GM23338 (cell line): ENCODE data around the gene C19orf47. TPM values are rescaled to one million over a fixed set of nuclear protein-coding genes. Genes with fewer than 3 reads are reported as not detected.

Experiments
- ATAC-seq: fragments of 200-7000 bp; cut with Tn5 transposase; 3 replicates; pipeline ENCODE4 v1.9.1; 2020
- DNase-seq: peaks from one replicate; pipeline ENCODE4 v3.0.0-alpha.2; 2015; ENCODE audit warnings: low spot score
- H2AFZ ChIP-seq: fragments of 200-600 bp; sonication (generic); 2 replicates; pipeline ENCODE4 v1.8.0; 2016; ENCODE audit warnings: antibody characterized with exemption, mild to moderate bottlenecking, moderate library complexity
- H3F3A ChIP-seq: fragments of 200-600 bp; sonication (generic); replicated peaks from 2 replicates; pipeline ENCODE4 v1.8.0; 2017; ENCODE audit warnings: antibody characterized with exemption, mixed run types, low read depth
- H3K27ac ChIP-seq: fragments of 200-600 bp; sonication (generic); 2 replicates; pipeline ENCODE4 v1.6.1; 2016; ENCODE audit warnings: low read depth
- H3K27me3 ChIP-seq: fragments of 200-600 bp; sonication (generic); 2 replicates; pipeline ENCODE4 v1.8.0; 2016; ENCODE audit warnings: mild to moderate bottlenecking, mixed run types, moderate library complexity; ENCODE audit not compliant: insufficient read depth
- H3K36me3 ChIP-seq: fragments of 200-600 bp; sonication (generic); 2 replicates; pipeline ENCODE4 v1.8.0; 2016; ENCODE audit warnings: mild to moderate bottlenecking; ENCODE audit not compliant: insufficient read depth
- H3K4me1 ChIP-seq: fragments of 200-600 bp; sonication (generic); 2 replicates; pipeline ENCODE4 v1.8.0; 2016; ENCODE audit warnings: mild to moderate bottlenecking, moderate library complexity; ENCODE audit not compliant: insufficient read depth
- H3K4me2 ChIP-seq: fragments of 200-600 bp; sonication (generic); 2 replicates; pipeline ENCODE4 v1.7.1; 2017; ENCODE audit warnings: mixed run types
- H3K4me3 ChIP-seq: fragments of 200-600 bp; sonication (generic); 2 replicates; pipeline ENCODE4 v1.6.1; 2016; ENCODE audit warnings: mixed run types
- H3K79me2 ChIP-seq: fragments of 200-600 bp; sonication (generic); replicated peaks from 2 replicates; pipeline ENCODE4 v1.8.0; 2017; ENCODE audit warnings: mild to moderate bottlenecking; ENCODE audit not compliant: insufficient read depth
- H3K9me2 ChIP-seq: fragments of 200-600 bp; sonication (generic); 2 replicates; pipeline ENCODE4 v1.8.0; 2017; ENCODE audit not compliant: insufficient read depth
- H4K20me1 ChIP-seq: fragments of 200-600 bp; sonication (generic); replicated peaks from 2 replicates; pipeline ENCODE4 v1.8.0; 2017; ENCODE audit warnings: mild to moderate bottlenecking; ENCODE audit not compliant: insufficient read depth
- H3K27ac Mint-ChIP-seq: 2 replicates; pipeline ENCODE4 v1.8.0; 2020; ENCODE audit warnings: inconsistent platforms, mild to moderate bottlenecking, moderate library complexity, mixed read lengths
- H3K27me3 Mint-ChIP-seq: 3 replicates; pipeline ENCODE4 v1.8.0; 2022; ENCODE audit warnings: low read depth, mild to moderate bottlenecking, moderate library complexity, mixed read lengths, inconsistent platforms; ENCODE audit not compliant: insufficient read depth, poor library complexity
- H3K36me3 Mint-ChIP-seq: 3 replicates; pipeline ENCODE4 v1.8.0; 2021; ENCODE audit warnings: low read depth, mild to moderate bottlenecking, inconsistent platforms, moderate library complexity, mixed read lengths
- H3K4me1 Mint-ChIP-seq: 3 replicates; pipeline ENCODE4 v1.8.0; 2020; ENCODE audit warnings: mild to moderate bottlenecking, inconsistent platforms, mixed read lengths
- H3K4me3 Mint-ChIP-seq: 3 replicates; pipeline ENCODE4 v1.8.0; 2021; ENCODE audit warnings: moderate library complexity, mild to moderate bottlenecking, inconsistent platforms, mixed read lengths
- H3K9me3 Mint-ChIP-seq: 3 replicates; pipeline ENCODE4 v1.8.0; 2020; ENCODE audit warnings: moderate library complexity, mild to moderate bottlenecking, inconsistent platforms, mixed read lengths
- CREB1 ChIP-seq: fragments of 250-450 bp; sonication (Bioruptor Pico); IDR thresholded peaks from 2 replicates; pipeline ENCODE4 v1.5.0; 2020; ENCODE audit warnings: low read depth, mild to moderate bottlenecking, moderate library complexity
- EZH2 ChIP-seq: fragments of 200-600 bp; sonication (generic); IDR thresholded peaks from one replicate; pipeline ENCODE4 v1.8.0; 2017; ENCODE audit warnings: antibody characterized with exemption, mild to moderate bottlenecking, low read depth; ENCODE audit not compliant: unreplicated experiment
- EZH2phosphoT487 ChIP-seq: fragments of 200-600 bp; sonication (generic); IDR thresholded peaks from one replicate; pipeline ENCODE4 v1.8.1; 2018; ENCODE audit warnings: antibody characterized with exemption; ENCODE audit not compliant: unreplicated experiment
- NANOG ChIP-seq: IDR thresholded peaks from 2 replicates; pipeline ENCODE4 v1.6.1; 2016; ENCODE audit warnings: antibody characterized with exemption, borderline replicate concordance
- REST ChIP-seq: IDR thresholded peaks from one replicate; pipeline ENCODE4 v1.6.1; 2018; ENCODE audit warnings: antibody characterized with exemption; ENCODE audit not compliant: unreplicated experiment
- ZNF114 ChIP-seq: fragments of 250-450 bp; sonication (Bioruptor Pico); IDR thresholded peaks from 2 replicates; pipeline ENCODE4 v1.5.0; 2020; ENCODE audit warnings: mild to moderate bottlenecking, moderate library complexity
- ZNF462 ChIP-seq: fragments of 250-450 bp; sonication (Bioruptor Pico); IDR thresholded peaks from 2 replicates; pipeline ENCODE4 v1.5.0; 2020; ENCODE audit warnings: mild to moderate bottlenecking, moderate library complexity
- polyA plus RNA-seq: library from polyadenylated mRNA; unstranded; fragments of >200 nt; fragmentation: Nextera tagmentation; extraction: Ambion mirVana; gene quantifications from 2 replicates; pipeline ENCODE4 v1.2.1, GENCODE V29; 2016
- total RNA-seq: library from RNA; depleted of rRNA; stranded (reverse); fragments of >200 nt; shearing (Covaris generic); gene quantifications from 2 replicates; pipeline ENCODE4 v1.2.3, GENCODE V29; 2014

Gene C19orf47
- total and polyA plus RNA-seq, 2 experiments from 2014 or later: 13.1 to 26.6 TPM

- no peak overlapping the region for H2AFZ ChIP-seq
- no peak for ATAC-seq
- no peak overlapping the region for H3K4me2 ChIP-seq
- no peak overlapping the region for H3K27ac ChIP-seq
- DNase-seq: no peak
- H3K4me1 Mint-ChIP-seq: no peaks in the 10 kb centered on the region; the same call in 2 of the 3 replicates
- no peaks in the 10 kb centered on the region for H3K79me2 ChIP-seq
- no peaks in the 10 kb centered on the region for H3K9me3 Mint-ChIP-seq
- H3K9me2 ChIP-seq: no peaks in the 10 kb centered on the region
- H3F3A ChIP-seq: no peaks in the 10 kb centered on the region
- no peak overlapping the region for H3K4me3 Mint-ChIP-seq
- H4K20me1 ChIP-seq: no peaks in the 10 kb centered on the region
- H3K27ac Mint-ChIP-seq: no peak overlapping the region
- H3K36me3 Mint-ChIP-seq: no peaks in the 10 kb centered on the region
- H3K27me3 Mint-ChIP-seq: no peaks in the 10 kb centered on the region
- H3K4me1 ChIP-seq: no peaks in the 10 kb centered on the region
- H3K36me3 ChIP-seq: no peaks in the 10 kb centered on the region
- H3K4me3 ChIP-seq: no peak overlapping the region
- H3K27me3 ChIP-seq: no peaks in the 10 kb centered on the region
- no peak for TF ChIP-seq ZNF462 (CRISPR knock-in tag)
- no peak for TF ChIP-seq EZH2phosphoT487
- TF ChIP-seq CREB1 (CRISPR knock-in tag): no peak
- TF ChIP-seq ZNF114 (CRISPR knock-in tag): no peak
- no peak for TF ChIP-seq EZH2
- TF ChIP-seq NANOG: no peak
- TF ChIP-seq REST: no peak
Observed at GRCh38 chr19:40298026-40298425, 50.2 kb downstream of the C19orf47 start.
